Effector memory CD4-positive, alpha-beta T cell (primary cell): ENCODE measurements around the gene PATJ.
A peak's percentile ranks its signal among the peaks of the same experiment; 100 is the strongest.
"Not testable (repeated sequence)": the region's sequence is repeated elsewhere in the genome, so short reads cannot be mapped to it uniquely, and the experiment has no call there.

ENCODE experiments used
- DNase-seq, 3 donors: peaks; one replicate each; pipeline ENCODE4 v3.0.0-alpha.2; 2020
- H3K27ac ChIP-seq: 2 replicates; pipeline ENCODE4 v1.7.0; 2013; ENCODE audit warnings: mild to moderate bottlenecking, low read length, moderate library complexity; ENCODE audit not compliant: insufficient read depth, poor library complexity, severe bottlenecking
- H3K27me3 ChIP-seq: replicated peaks from 2 replicates; pipeline ENCODE4 v1.7.0; 2013; ENCODE audit warnings: mild to moderate bottlenecking, low read length; ENCODE audit not compliant: insufficient read depth, control insufficient read depth, poor library complexity, severe bottlenecking
- H3K36me3 ChIP-seq: 2 replicates; pipeline ENCODE4 v1.7.0; 2013; ENCODE audit warnings: mild to moderate bottlenecking, low read length, moderate library complexity; ENCODE audit not compliant: control insufficient read depth, insufficient read depth
- H3K4me1 ChIP-seq: 2 replicates; pipeline ENCODE4 v1.7.0; 2013; ENCODE audit warnings: low read length, mild to moderate bottlenecking; ENCODE audit not compliant: control insufficient read depth, insufficient read depth, poor library complexity, severe bottlenecking
- H3K4me3 ChIP-seq: 2 replicates; pipeline ENCODE4 v1.7.0; 2013; ENCODE audit warnings: low read length, low read depth, mild to moderate bottlenecking; ENCODE audit not compliant: insufficient read depth, poor library complexity, severe bottlenecking
- H3K9me3 ChIP-seq: 2 replicates; pipeline ENCODE4 v1.7.0; 2013; ENCODE audit warnings: mild to moderate bottlenecking, low read length, moderate library complexity; ENCODE audit not compliant: control insufficient read depth
- total RNA-seq, 3 donors: gene quantifications; one replicate each; lab custom pipeline; 2026; lab: John Stamatoyannopoulos, UW

Gene PATJ, protein sequence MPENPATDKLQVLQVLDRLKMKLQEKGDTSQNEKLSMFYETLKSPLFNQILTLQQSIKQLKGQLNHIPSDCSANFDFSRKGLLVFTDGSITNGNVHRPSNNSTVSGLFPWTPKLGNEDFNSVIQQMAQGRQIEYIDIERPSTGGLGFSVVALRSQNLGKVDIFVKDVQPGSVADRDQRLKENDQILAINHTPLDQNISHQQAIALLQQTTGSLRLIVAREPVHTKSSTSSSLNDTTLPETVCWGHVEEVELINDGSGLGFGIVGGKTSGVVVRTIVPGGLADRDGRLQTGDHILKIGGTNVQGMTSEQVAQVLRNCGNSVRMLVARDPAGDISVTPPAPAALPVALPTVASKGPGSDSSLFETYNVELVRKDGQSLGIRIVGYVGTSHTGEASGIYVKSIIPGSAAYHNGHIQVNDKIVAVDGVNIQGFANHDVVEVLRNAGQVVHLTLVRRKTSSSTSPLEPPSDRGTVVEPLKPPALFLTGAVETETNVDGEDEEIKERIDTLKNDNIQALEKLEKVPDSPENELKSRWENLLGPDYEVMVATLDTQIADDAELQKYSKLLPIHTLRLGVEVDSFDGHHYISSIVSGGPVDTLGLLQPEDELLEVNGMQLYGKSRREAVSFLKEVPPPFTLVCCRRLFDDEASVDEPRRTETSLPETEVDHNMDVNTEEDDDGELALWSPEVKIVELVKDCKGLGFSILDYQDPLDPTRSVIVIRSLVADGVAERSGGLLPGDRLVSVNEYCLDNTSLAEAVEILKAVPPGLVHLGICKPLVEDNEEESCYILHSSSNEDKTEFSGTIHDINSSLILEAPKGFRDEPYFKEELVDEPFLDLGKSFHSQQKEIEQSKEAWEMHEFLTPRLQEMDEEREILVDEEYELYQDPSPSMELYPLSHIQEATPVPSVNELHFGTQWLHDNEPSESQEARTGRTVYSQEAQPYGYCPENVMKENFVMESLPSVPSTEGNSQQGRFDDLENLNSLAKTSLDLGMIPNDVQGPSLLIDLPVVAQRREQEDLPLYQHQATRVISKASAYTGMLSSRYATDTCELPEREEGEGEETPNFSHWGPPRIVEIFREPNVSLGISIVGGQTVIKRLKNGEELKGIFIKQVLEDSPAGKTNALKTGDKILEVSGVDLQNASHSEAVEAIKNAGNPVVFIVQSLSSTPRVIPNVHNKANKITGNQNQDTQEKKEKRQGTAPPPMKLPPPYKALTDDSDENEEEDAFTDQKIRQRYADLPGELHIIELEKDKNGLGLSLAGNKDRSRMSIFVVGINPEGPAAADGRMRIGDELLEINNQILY (N-terminal part only)
- total RNA-seq, result 156 to 178 (median 166) reads per million in 3 donors

- DNase-seq, result peak; percentile 57 to 65 (median 63)
- peaks cover 4% of the 10 kb centered on the region for H3K4me1 ChIP-seq
- H3K27me3 ChIP-seq, result no peaks in the 10 kb centered on the region
- peak within 1 kb of the TSS; percentile 75 for H3K27ac ChIP-seq
- H3K9me3 ChIP-seq, result no peaks in the 10 kb centered on the region
- H3K36me3 ChIP-seq, result no peaks in the 10 kb centered on the region
- H3K4me3 ChIP-seq, result peak within 1 kb of the TSS; percentile 70
Measured at GRCh38 chr1:61741711-61742619, at the start of gene PATJ. TSS of gene PATJ (plus strand) at chr1:61742480. CDS start at chr1:61762893, 20,413 bp downstream.

DNA sequence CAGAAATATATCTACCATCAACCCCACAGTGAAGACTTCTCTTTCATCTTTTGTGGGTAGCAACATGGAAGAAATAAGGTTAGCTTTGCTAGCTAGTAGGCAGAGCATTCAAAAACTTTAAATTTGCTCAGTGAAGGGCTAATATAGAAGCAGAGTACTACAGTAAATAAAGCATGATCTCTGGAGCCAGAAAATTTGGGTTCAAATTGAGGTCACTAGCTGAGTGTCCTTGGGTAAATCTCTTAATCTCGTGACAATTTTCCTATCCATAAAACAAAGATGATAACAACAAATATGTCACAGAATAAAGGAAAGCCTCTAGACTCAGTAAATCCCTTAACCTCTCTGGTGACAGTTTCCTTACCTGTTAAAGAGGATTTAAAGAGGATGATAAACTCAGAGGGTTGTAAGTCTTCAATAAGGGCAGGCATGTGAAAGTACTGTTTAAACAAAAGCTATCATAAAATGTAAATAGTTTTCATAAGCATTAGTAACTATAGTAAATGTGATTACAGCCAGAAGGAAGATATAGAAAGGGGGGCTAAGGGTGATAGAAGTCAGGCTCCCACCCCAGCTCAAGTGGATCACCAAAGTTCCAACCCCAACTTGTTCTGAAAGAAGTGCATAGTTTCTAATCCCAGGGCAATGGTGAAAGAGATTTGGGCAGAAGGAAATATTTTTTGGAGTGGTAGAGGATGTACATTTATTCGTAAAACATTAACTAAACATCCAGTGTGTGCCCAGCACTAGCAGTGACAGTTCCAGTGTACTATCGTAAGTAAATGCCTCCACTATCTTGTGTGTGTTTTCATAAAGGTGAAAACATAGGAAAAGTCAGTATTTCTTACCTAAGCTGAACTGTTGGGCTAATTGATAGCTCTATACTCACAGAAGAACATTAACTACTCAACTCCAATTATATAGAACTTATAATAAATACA lies 42.1 kb upstream of the PATJ start:
- H3K4me1 ChIP-seq, result no peaks in the 10 kb centered on the region
- H3K36me3 ChIP-seq, result peaks cover 19% of the 10 kb centered on the region
- H3K27me3 ChIP-seq, result no peaks in the 10 kb centered on the region
- H3K9me3 ChIP-seq, result no peaks in the 10 kb centered on the region
- no peak overlapping the region for H3K27ac ChIP-seq
- no peak for DNase-seq
- H3K4me3 ChIP-seq, result no peak overlapping the region

DNA sequence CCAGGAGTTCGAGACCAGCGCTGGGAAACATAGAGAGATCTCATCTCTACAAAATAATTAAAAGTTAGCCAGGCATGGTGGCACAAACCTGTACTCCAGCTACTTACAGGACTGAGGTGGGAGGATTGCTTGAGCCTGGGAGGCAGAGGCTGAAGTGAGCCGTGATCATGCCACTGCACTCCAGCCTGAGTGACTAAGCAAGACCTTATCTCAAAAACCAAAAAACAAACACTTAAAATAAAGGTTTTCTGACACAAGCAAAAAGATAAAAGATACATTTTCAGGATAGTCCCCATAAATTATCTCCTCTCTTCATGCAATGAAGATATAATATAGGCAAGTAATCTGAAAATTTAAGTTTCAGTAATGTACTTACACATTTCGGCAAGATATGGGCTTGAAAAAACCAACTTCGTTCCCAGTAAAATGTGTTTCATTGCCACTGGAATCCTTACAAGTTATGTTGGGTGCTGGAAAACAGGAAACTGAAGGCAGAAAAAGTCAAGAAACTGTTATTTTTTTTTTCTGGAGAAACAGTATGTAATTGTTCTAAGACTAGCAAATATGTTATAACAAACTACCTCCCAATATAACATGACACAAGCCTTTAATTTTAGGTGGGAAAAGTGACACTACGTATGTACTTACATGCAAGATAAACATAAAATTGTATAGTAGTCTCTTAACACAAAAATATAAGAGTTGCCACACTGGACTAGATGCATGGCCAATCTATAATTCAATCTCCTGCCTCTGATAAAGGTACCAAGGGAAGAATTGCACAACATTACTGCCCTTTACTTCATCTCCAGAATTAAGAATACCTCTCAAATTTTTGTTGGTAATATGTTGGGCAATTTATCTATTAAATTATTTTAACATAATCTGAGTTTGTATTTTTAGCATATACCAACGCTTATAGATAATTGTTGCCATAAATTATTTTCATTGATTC lies 33.0 kb upstream of the PATJ start:
- peaks cover 25% of the 10 kb centered on the region for H3K36me3 ChIP-seq
- no peak overlapping the region for H3K27ac ChIP-seq
- H3K4me3 ChIP-seq, result no peak overlapping the region
- no peaks in the 10 kb centered on the region for H3K9me3 ChIP-seq
- H3K27me3 ChIP-seq, result no peaks in the 10 kb centered on the region
- no peak for DNase-seq
- H3K4me1 ChIP-seq, result no peaks in the 10 kb centered on the region

DNA sequence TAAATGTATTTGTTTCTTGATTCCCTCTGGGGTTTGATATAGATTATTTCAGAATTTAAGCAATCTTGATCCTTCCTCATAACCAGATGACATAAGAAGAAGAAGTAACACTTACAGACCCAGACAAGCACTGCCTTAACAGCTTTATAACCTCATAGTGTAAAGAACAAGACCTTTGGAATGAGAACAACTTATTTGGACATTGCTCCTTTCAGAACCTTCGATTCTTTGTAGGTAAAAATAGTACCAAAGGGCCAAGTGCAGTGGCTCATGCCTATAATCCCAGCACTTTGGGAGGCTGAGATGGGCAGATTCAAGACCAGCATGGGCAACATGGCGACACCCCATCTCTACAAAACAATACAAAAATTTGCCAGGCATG lies 32.4 kb upstream of the PATJ start:
- H3K4me1 ChIP-seq, result no peaks in the 10 kb centered on the region
- H3K27ac ChIP-seq, result no peak overlapping the region
- no peaks in the 10 kb centered on the region for H3K9me3 ChIP-seq
- peaks cover 25% of the 10 kb centered on the region for H3K36me3 ChIP-seq
- DNase-seq, result no peak
- no peaks in the 10 kb centered on the region for H3K27me3 ChIP-seq
- H3K4me3 ChIP-seq, result no peak overlapping the region

- not testable (repeated sequence) for H3K27ac ChIP-seq, H3K4me1 ChIP-seq, DNase-seq, H3K4me3 ChIP-seq, H3K9me3 ChIP-seq, H3K27me3 ChIP-seq
- peaks cover 19% of the 10 kb centered on the region for H3K36me3 ChIP-seq
Measured at GRCh38 chr1:61711257-61711656, 31.0 kb upstream of the PATJ start.

GRCh38 chr1:61711969-61712368 lies 30.3 kb upstream of the PATJ start:
- Histone ChIP-seq H3K9me3 (no peaks in the 10 kb centered on the region), H3K36me3 (peaks cover 23% of the 10 kb centered on the region)

GRCh38 chr1:61718996-61719663 lies 23.1 kb upstream of the PATJ start:
- H3K4me3 ChIP-seq, H3K9me3 ChIP-seq, H3K36me3 ChIP-seq, H3K27ac ChIP-seq, H3K27me3 ChIP-seq, H3K4me1 ChIP-seq, DNase-seq: not testable (repeated sequence)

More at GRCh38 chr1:61711969-61712368, 30.3 kb upstream of the PATJ start:
- H3K4me1 ChIP-seq, result no peaks in the 10 kb centered on the region
- no peak overlapping the region for H3K27ac ChIP-seq
- DNase-seq, result no peak
- H3K27me3 ChIP-seq, result no peaks in the 10 kb centered on the region
- no peak overlapping the region for H3K4me3 ChIP-seq
